Neural progenitor cell (in vitro differentiated cells): ENCODE data around the gene SLC35C1.

Experiments used
- EZH2 ChIP-seq: fragments of 200-600 bp; sonication (generic); IDR thresholded peaks from 2 replicates; pipeline ENCODE4 v1.6.1; 2017; ENCODE audit warnings: antibody characterized with exemption, mild to moderate bottlenecking, moderate library complexity
- TF ChIP-seq, protein P1 (sequence below): fragments of 200-600 bp; sonication (generic); IDR thresholded peaks from 2 replicates; pipeline ENCODE4 v1.5.1; 2017; ENCODE audit warnings: antibody characterized with exemption, mild to moderate bottlenecking

DNA sequence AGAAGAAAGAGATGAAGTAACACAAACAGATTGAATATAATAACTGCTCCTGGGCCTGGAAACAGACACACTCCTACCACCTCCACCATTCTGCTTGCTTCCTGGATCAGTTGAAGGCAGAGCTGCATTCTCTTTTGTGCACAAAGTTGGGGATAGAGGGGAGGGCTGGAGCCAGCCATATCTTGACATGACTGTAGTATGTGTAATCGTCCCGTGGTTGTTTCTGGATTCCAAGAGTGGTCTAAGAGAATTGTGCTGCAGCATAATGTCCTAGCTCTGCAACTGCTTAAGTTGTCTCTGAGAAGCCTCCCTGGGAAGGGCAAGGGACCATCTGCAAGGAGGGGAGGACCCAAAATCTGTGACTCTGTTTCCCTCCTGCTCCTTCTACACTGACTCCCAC is 45.5 kb downstream of the SLC35C1 start:
- TF ChIP-seq, protein P1, sequence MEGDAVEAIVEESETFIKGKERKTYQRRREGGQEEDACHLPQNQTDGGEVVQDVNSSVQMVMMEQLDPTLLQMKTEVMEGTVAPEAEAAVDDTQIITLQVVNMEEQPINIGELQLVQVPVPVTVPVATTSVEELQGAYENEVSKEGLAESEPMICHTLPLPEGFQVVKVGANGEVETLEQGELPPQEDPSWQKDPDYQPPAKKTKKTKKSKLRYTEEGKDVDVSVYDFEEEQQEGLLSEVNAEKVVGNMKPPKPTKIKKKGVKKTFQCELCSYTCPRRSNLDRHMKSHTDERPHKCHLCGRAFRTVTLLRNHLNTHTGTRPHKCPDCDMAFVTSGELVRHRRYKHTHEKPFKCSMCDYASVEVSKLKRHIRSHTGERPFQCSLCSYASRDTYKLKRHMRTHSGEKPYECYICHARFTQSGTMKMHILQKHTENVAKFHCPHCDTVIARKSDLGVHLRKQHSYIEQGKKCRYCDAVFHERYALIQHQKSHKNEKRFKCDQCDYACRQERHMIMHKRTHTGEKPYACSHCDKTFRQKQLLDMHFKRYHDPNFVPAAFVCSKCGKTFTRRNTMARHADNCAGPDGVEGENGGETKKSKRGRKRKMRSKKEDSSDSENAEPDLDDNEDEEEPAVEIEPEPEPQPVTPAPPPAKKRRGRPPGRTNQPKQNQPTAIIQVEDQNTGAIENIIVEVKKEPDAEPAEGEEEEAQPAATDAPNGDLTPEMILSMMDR = no peak
- TF ChIP-seq EZH2 = no peak
